ENCODE data around the gene PPP1R26. TPM values are rescaled to one million over a fixed set of nuclear protein-coding genes. Genes with fewer than 3 reads are reported as not detected.

The PPP1R26 gene
- total RNA-seq, 4 donors from 2014 or later, result 21.5 to 26.5 (median 25.0) TPM

GRCh38 chr9:135482015-135482754 is 2.6 kb downstream of the PPP1R26 start:
- DNase-seq, result no peak
- in situ Hi-C loops (cut with MboI; ENCODE audit: low pct_ligation_motif_present in 1 of 4, low pct_unique_long_range_greater_than_20kb in 1 of 4, low sequenced_read_pairs in 3 of 4), result no loop called here
- TF ChIP-seq EP300 (IDR thresholded peaks at IDR 0.05; ENCODE audit: low read depth) (no peak), CTCF (IDR thresholded peaks at IDR 0.05) (no peak), POLR2AphosphoS5 (IDR thresholded peaks at IDR 0.05) (no peak), POLR2A (IDR thresholded peaks at IDR 0.05) (no peak)
- Histone ChIP-seq H3K9me3 (no peaks in the 10 kb centered on the region), H3K4me1 (peaks cover 3 to 22% (median 12%) of the 10 kb centered on the region in 4 donors), H3K4me3 (no peak overlapping the region), H3K27me3 (no peaks in the 10 kb centered on the region), H3K27ac (no peak overlapping the region), H3K36me3 (peaks cover 0 to 30% (median 8%) of the 10 kb centered on the region in 4 donors)
- WGBS, 2 donors (ENCODE audit: low coverage in 1 of 2), result 56 to 72% methylated on average over 2 to 8 of the region's 8 CpGs
- intact Hi-C loops (cut with DNase I; ENCODE audit: low total_unique reads), result loop anchor here (5.0 kb wide), 1 partner anchor 380 kb away; no protein-coding TSS in a partner anchor

GRCh38 chr9:135484460-135485277 is 5.1 kb downstream of the PPP1R26 start:
- no peaks in the 10 kb centered on the region for H3K9me3 ChIP-seq
- 96% methylated on average over 40 of the region's 47 CpGs; no CpG with 5 or more reads in 1 of the 2 donors for WGBS, 2 donors (ENCODE audit: low coverage in 1 of 2)
- H3K36me3 ChIP-seq, result peaks cover 0 to 43% (median 8%) of the 10 kb centered on the region in 4 donors
- no peak for DNase-seq
- no peaks in the 10 kb centered on the region for H3K27me3 ChIP-seq
- H3K27ac ChIP-seq, result no peak overlapping the region
- intact Hi-C loops (cut with DNase I; ENCODE audit: low total_unique reads) (loop anchor here (5.0 kb wide), 1 partner anchor 382 kb away; no protein-coding TSS in a partner anchor), in situ Hi-C loops (cut with MboI; ENCODE audit: low pct_ligation_motif_present in 1 of 4, low pct_unique_long_range_greater_than_20kb in 1 of 4, low sequenced_read_pairs in 3 of 4) (no loop called here)
- H3K4me3 ChIP-seq, result no peak overlapping the region
- TF ChIP-seq POLR2A (IDR thresholded peaks at IDR 0.05), result no peak
- TF ChIP-seq EP300 (IDR thresholded peaks at IDR 0.05; ENCODE audit: low read depth), result no peak
- no peak for TF ChIP-seq POLR2AphosphoS5 (IDR thresholded peaks at IDR 0.05)
- no peak for TF ChIP-seq CTCF (IDR thresholded peaks at IDR 0.05)
- peaks cover 3 to 16% (median 9%) of the 10 kb centered on the region in 4 donors for H3K4me1 ChIP-seq

- H3K4me1 ChIP-seq, result peaks cover 3 to 16% (median 9%) of the 10 kb centered on the region in 4 donors
- H3K36me3 ChIP-seq, result peaks cover 0 to 43% (median 8%) of the 10 kb centered on the region in 4 donors
- H3K27ac ChIP-seq, result no peak overlapping the region
- no peak for TF ChIP-seq POLR2A (IDR thresholded peaks at IDR 0.05)
- no peak for TF ChIP-seq POLR2AphosphoS5 (IDR thresholded peaks at IDR 0.05)
- TF ChIP-seq CTCF (IDR thresholded peaks at IDR 0.05), result no peak
- TF ChIP-seq EP300 (IDR thresholded peaks at IDR 0.05; ENCODE audit: low read depth), result no peak
- H3K4me3 ChIP-seq, result no peak overlapping the region
- in situ Hi-C loops (cut with MboI; ENCODE audit: low pct_ligation_motif_present in 1 of 4, low pct_unique_long_range_greater_than_20kb in 1 of 4, low sequenced_read_pairs in 3 of 4) (no loop called here), intact Hi-C loops (cut with DNase I; ENCODE audit: low total_unique reads) (no loop called here)
- DNase-seq, result no peak
- H3K9me3 ChIP-seq, result no peaks in the 10 kb centered on the region
- 91% methylated on average over 25 of the region's 25 CpGs; no CpG with 5 or more reads in 1 of the 2 donors for WGBS, 2 donors (ENCODE audit: low coverage in 1 of 2)
- no peaks in the 10 kb centered on the region for H3K27me3 ChIP-seq
Measured at GRCh38 chr9:135485385-135485784, 5.8 kb downstream of the PPP1R26 start.

- no peaks in the 10 kb centered on the region for H3K27me3 ChIP-seq
- H3K36me3 ChIP-seq, result peaks cover 0 to 43% (median 8%) of the 10 kb centered on the region in 4 donors
- intact Hi-C loops (cut with DNase I; ENCODE audit: low total_unique reads) (no loop called here), in situ Hi-C loops (cut with MboI; ENCODE audit: low pct_ligation_motif_present in 1 of 4, low pct_unique_long_range_greater_than_20kb in 1 of 4, low sequenced_read_pairs in 3 of 4) (no loop called here)
- no peaks in the 10 kb centered on the region for H3K9me3 ChIP-seq
- no peak for TF ChIP-seq CTCF (IDR thresholded peaks at IDR 0.05)
- TF ChIP-seq POLR2A (IDR thresholded peaks at IDR 0.05), result no peak
- no peak for TF ChIP-seq POLR2AphosphoS5 (IDR thresholded peaks at IDR 0.05)
- no peak overlapping the region for H3K4me3 ChIP-seq
- WGBS, 2 donors (ENCODE audit: low coverage in 1 of 2), result 94% methylated on average over 21 of the region's 21 CpGs; no CpG with 5 or more reads in 1 of the 2 donors
- no peak overlapping the region for H3K27ac ChIP-seq
- H3K4me1 ChIP-seq, result peaks cover 2 to 14% (median 6%) of the 10 kb centered on the region in 4 donors
- no peak for DNase-seq
Measured at GRCh38 chr9:135485832-135486231, 6.2 kb downstream of the PPP1R26 start.
